GM19239 (cell line): Measurements from ENCODE around the gene ZNF135.

Source experiments
- DNase-seq: peaks from one replicate; pipeline ENCODE4 v3.0.0; 2011; ENCODE audit warnings: low spot score; ENCODE audit not compliant: insufficient read length
- FAIRE-seq: peaks from 2 replicates; lab custom pipeline; 2011; peaks lifted over from hg19 to GRCh38; lab: Jason Lieb, UNC

Gene ZNF135

GRCh38 chr19:58088521-58089052 is 29.5 kb downstream of the ZNF135 start:
- no peak for DNase-seq
- no peak for FAIRE-seq

DNA sequence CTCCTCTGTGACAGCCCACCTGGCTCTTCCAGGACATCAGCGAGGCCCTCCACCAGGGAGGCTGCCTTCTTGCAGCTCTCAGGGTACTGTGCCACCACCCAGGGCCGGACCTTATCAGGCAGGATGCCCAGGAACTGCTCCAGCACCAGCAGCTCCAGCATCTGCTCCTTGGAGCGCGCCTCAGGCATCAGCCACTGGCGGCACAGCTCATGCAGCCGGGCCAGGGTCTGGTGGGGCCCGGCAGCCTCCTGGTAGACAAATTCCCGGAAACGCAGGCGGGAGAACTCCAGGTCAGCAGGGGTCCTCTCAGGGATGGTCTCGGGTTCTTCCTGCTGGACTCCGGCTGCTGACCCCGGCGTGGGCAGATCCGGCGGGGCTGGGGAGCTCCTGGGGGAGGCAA is 30.8 kb downstream of the ZNF135 start:
- DNase-seq (no peak), FAIRE-seq (no peak)

DNA sequence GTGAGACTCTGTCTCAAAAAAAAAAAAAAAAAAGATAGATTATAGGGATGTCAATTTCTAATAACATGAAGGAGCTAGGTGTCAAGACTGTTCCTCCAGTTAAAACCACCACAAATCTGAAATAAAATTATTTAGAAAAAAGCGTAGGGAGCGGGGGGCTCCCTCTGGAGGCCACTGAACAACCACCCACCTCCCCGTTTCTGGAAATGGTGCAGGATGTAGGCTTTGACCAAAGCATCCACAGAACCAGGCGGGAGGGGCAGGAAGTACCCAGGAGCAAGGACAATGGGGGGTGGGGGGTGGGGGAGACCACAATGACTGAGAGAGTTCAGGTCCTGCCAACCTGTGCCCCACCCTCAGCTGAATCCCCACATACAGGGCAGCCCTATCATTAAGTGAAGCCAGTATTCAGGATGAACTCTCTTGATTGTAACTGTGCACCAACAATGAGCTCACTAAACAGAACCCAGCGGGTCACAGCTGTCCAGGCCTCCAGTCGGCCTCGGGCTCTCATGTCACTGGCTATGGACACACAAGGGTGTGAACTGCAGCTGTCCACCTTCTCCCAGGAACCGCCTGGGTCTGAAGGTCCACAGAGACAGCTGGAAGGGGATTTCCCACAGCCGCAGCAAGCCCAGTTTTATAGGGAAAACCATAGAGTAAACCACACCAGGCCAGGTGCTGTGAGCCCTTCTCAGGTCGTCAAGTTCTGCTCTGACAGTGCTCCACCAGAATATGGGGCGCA is 32.3 kb downstream of the ZNF135 start:
- no peak for FAIRE-seq
- no peak for DNase-seq

- no peak for DNase-seq
Observed at GRCh38 chr19:58093071-58093470, 34.0 kb downstream of the ZNF135 start.

DNA sequence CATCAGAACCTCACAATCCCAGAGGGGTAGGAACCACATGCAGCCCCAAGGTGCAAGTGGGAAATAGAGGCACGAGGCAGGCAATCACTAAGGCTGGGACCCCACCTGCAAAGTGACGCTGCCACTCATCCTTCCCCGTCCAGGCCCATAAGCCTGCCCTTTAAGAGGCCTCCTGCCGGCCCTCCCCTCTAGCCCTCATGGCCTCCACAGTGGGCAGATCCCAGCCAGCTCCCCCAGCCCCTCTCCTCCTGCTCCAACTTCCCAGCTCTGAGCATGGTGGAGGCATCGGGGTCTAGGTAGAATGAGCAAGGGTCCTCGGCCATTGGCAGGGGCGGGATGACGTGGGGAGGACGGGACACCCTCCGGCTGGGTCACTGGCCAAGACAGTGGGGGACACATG is 36.2 kb downstream of the ZNF135 start:
- no peak for FAIRE-seq

More at GRCh38 chr19:58093071-58093470, 34.0 kb downstream of the ZNF135 start:
- FAIRE-seq: no peak

DNA sequence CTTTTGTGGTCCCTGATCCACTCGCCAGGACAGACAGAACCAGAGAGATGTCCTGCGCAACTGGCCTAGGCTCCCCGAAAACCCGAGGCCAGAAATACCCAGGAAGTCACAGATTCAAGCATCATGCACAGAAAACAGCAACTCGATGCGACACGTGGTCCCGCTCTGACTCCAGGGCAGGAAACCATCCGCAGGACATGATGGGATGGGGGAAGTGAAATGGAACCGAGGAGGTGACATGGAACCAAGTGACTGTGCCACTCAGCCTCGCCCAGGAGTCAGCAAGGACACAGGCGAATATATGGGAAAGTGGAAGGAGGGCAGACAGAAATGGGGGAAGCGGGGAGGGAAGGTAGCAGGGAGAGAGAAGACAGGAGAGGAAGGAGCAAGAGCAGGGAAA is 37.8 kb downstream of the ZNF135 start:
- DNase-seq (no peak), FAIRE-seq (no peak)

More for the DNA sequence above, 36.2 kb downstream of the ZNF135 start:
- no peak for DNase-seq

DNA sequence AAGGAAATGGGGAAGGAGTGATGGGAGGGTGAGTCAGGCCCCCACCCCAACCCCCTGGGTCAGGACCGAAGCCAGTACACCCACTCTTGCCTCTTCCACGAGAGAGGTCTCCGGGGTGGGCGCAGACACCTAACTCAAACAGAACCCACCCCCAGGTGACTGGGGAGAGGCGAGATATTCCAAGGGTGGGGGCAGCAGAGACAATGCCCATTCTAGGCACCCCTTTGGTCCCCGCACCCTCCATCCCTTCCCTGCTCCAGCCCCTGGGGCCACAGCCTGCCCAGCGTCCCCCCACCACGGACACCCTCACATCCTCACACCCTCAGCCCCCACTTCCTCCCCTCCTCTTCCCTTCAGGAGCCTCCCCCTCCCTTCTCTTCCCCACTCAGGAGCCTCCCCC is 38.3 kb downstream of the ZNF135 start:
- DNase-seq: no peak
- no peak for FAIRE-seq

DNA sequence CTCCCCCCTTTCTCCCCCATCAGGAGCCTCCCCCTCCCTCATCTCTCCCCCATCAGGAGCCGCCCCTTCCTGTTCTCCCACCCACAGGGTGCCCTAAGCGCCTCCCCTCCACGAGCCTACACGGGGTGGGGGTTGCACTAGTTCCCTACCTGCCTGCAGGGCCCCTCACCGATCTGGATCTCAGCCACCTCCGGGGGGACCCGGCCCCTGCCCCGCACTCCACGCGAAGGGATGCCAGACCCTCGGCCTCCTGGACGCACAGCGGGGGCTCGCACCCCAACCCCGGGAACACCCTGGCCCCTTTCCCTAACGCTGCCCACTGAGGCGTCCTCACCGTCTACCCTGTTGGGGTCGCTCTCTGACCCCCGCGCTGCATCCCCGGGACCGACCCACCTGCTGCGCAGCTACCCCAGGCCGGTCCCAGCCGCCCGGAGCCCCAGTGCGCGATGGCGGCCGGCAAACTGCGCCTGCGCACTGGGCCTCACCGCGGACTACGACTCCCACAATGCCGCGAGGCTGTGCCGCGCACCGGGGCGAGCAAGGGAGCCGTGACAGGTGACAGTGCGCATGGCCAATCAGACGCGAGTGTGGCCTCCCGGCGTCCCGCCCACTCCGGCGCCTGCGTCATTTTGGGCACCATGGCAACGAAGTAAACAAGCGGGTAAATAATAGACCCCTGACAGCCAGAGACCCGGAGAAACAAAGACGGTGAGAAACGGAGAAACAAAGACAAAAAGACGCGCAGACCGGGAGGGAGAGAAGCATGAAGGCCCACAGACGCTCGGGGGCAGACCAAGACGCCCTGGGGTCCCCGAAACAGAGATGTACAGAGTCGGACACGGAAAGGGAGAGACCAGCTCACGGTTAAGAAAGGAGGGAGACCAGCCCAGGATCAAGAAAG is 38.9 kb downstream of the ZNF135 start, which contains the start of gene ZSCAN18:
ZSCAN18 (minus strand) TSS at position 451 of the 901 bp plus-strand sequence. CDS start 7,964 bp downstream, outside the sequence.
- FAIRE-seq: no peak
- peak; percentile 56 for DNase-seq

DNA sequence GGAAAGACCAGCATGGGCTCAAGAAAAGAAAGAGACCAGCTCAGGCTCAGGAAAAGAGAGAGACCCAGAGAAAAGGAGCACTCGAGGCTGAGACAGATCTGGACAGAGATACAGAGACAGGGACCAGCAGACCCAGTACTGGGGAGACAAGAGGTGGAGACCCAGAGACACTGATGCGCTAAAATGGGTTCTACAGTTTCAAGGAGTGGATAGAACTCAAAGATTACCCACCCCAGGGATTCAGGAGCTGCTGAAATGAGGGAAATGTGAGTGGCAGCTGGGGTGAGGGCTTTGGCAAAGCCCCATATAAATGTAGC is 39.6 kb downstream of the ZNF135 start:
- no peak for DNase-seq
- no peak for FAIRE-seq

DNA sequence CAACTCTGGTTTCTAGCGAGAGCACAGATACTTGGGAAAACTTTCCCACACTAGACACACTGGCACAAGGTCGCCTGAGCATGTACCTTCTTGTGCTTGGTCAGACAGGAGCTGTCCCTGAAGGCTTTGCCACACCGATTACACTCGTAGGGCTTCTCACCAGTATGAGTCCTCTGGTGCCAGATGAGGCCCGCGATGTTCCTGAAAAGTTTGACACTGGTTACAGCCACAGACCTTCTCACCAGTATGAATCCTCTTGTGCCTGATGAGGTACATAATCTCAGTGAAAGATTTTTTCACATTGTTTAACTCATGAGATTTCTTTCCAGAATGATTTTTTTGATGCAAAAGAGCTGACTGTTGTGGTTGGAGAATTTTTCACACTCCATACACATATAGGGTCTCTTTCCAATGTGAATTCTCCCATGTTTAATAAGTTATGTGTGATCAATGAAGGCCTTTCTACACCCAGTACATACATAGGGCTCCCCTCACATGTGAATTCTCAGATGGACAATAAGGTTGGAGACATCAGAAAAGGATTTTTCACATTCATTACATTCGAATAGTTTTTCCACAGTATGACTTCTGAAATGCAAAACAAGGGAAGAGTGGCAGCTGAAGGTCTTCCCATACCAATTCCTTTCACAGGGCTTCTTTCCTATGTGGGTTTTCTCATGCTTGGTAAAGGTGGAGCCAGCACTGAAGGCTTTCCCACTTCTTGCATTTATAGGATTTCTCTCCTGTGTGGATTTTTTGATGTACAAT is 48.9 kb downstream of the ZNF135 start:
- DNase-seq (no peak), FAIRE-seq (no peak)

DNA sequence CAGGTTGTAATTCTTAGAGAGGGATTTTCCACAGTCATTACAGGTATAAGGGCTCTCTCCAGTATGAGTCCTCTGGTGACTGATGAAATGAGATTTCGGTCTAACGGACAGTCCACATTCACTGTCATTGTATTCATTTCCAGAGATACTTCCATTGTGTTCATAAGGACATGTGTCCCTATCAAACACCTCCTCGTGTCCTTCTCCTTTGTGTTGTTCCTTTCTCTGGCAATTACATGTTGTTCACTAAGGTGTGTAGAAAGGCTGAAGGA is 49.4 kb downstream of the ZNF135 start:
- DNase-seq: no peak
- no peak for FAIRE-seq

GRCh38 chr19:58117841-58118575 is 58.9 kb downstream of the ZNF135 start:
- FAIRE-seq: no peak

DNA sequence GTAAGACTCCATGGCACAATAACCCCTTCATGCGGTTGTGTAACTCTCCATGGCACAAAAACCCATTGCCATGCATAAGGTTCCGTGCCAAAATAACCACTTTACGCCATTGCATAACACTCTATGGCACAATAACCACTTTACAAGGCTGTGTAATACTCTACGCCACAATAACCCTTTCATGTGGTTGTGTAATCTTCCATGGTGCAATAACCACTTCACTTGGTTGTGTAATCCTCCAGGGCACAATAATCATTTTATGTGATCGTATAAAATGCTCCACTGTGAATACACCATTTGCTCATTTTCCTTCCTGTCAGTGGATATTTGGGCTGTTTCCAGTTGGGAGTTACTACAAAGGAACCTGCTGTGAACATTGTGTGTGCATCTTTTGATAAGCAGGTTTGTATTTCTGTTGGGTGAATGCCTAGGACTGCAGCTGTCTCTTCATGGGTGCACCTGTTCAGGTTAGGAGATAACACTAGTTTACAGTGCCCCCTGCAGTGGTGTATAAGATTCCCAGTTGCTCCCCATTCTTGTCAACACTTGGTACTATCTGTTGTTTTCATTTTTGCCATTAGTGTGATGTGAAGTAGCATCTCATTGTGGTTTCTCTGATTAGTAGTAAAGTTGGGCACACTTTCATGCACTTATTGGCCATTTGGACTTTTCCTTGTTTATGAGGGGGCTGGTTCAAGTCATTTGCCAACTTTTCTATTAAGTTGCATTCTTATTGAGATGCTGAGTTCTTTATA is 60.1 kb downstream of the ZNF135 start:
- DNase-seq (no peak), FAIRE-seq (no peak)

More at GRCh38 chr19:58117841-58118575, 58.9 kb downstream of the ZNF135 start:
- DNase-seq: no peak
